Measurements from ENCODE around the gene PPP6R2. TPM values are rescaled to one million over a fixed set of nuclear protein-coding genes. Genes with fewer than 3 reads are reported as not detected.

PPP6R2 gene
- total RNA-seq, 1 donor, result 61.2 TPM

GRCh38 chr22:50438305-50439275 lies 95.5 kb downstream of the PPP6R2 start:
- H3K36me3 ChIP-seq (ENCODE audit: insufficient read depth, low read length), result peaks cover 26% of the 10 kb centered on the region

DNA sequence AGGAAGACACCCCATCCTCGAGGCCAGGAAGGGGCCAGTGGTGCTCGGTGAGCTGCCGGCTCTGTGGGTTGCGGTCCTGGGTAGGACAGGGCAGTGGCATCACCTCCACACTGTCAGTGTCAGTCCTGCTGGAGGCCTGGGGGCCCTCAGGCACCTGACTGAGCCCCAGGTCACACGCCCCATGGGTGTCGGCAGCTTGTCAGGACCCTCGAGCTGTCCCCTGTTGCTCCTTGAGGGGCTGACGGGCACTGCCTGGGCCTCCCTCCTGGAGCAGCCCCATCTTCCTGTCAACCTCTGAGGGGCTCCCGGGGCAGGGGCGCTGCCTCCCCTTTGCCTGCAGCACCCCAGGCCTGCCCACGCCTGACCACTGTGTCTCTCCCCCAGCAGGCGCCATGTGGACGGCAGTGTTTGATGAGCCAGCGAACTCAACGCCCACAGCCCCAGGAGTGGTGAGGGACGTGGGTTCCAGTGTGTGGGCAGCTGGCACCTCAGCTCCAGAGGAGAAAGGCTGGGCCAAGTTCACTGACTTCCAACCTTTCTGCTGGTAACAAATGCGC lies 96.3 kb downstream of the PPP6R2 start:
- Histone ChIP-seq H3K79me2 (ENCODE audit: insufficient read depth, low read length) (no peaks in the 10 kb centered on the region), H3K4me2 (ENCODE audit: insufficient read depth, low read length) (no peak overlapping the region), H3K36me3 (ENCODE audit: insufficient read depth, low read length) (peaks cover 26% of the 10 kb centered on the region), H3K9me3 (ENCODE audit: low read depth, low read length) (no peaks in the 10 kb centered on the region), H4K20me1 (ENCODE audit: insufficient read depth, low read length) (peaks cover 10% of the 10 kb centered on the region), H3K4me1 (ENCODE audit: insufficient read depth, low read length) (peaks cover 2% of the 10 kb centered on the region), H3K4me3 (ENCODE audit: insufficient read depth, low read length) (no peak overlapping the region), H3K27ac (ENCODE audit: low read depth, low read length) (no peak overlapping the region), H3K27me3 (ENCODE audit: insufficient read depth, low read length) (no peaks in the 10 kb centered on the region), H2AFZ (ENCODE audit: low read length) (no peak overlapping the region)
- no peak for DNase-seq (ENCODE audit: insufficient read length, low spot score, missing footprints)
- TF ChIP-seq, protein P1, sequence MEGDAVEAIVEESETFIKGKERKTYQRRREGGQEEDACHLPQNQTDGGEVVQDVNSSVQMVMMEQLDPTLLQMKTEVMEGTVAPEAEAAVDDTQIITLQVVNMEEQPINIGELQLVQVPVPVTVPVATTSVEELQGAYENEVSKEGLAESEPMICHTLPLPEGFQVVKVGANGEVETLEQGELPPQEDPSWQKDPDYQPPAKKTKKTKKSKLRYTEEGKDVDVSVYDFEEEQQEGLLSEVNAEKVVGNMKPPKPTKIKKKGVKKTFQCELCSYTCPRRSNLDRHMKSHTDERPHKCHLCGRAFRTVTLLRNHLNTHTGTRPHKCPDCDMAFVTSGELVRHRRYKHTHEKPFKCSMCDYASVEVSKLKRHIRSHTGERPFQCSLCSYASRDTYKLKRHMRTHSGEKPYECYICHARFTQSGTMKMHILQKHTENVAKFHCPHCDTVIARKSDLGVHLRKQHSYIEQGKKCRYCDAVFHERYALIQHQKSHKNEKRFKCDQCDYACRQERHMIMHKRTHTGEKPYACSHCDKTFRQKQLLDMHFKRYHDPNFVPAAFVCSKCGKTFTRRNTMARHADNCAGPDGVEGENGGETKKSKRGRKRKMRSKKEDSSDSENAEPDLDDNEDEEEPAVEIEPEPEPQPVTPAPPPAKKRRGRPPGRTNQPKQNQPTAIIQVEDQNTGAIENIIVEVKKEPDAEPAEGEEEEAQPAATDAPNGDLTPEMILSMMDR (IDR thresholded peaks at IDR 0.05; ENCODE audit: extremely low read depth, low read depth, low read length), result no peak

More at GRCh38 chr22:50438305-50439275, 95.5 kb downstream of the PPP6R2 start:
- H3K4me1 ChIP-seq (ENCODE audit: insufficient read depth, low read length), result no peaks in the 10 kb centered on the region
- TF ChIP-seq, protein P1 (IDR thresholded peaks at IDR 0.05; ENCODE audit: extremely low read depth, low read depth, low read length), result no peak
- DNase-seq (ENCODE audit: insufficient read length, low spot score, missing footprints), result no peak
- H2AFZ ChIP-seq (ENCODE audit: low read length), result no peak overlapping the region
- no peaks in the 10 kb centered on the region for H3K9me3 ChIP-seq (ENCODE audit: low read depth, low read length)
- H3K4me2 ChIP-seq (ENCODE audit: insufficient read depth, low read length), result no peak overlapping the region
- no peaks in the 10 kb centered on the region for H3K79me2 ChIP-seq (ENCODE audit: insufficient read depth, low read length)
- peaks cover 4% of the 10 kb centered on the region for H4K20me1 ChIP-seq (ENCODE audit: insufficient read depth, low read length)
- no peak overlapping the region for H3K27ac ChIP-seq (ENCODE audit: low read depth, low read length)
- H3K27me3 ChIP-seq (ENCODE audit: insufficient read depth, low read length), result no peaks in the 10 kb centered on the region
- no peak overlapping the region for H3K4me3 ChIP-seq (ENCODE audit: insufficient read depth, low read length)

- no peaks in the 10 kb centered on the region for H3K9me3 ChIP-seq (ENCODE audit: low read depth, low read length)
- no peak overlapping the region for H3K4me3 ChIP-seq (ENCODE audit: insufficient read depth, low read length)
- no peak for DNase-seq (ENCODE audit: insufficient read length, low spot score, missing footprints)
- peaks cover 7% of the 10 kb centered on the region for H3K4me1 ChIP-seq (ENCODE audit: insufficient read depth, low read length)
- H2AFZ ChIP-seq (ENCODE audit: low read length), result no peak overlapping the region
- no peak overlapping the region for H3K27ac ChIP-seq (ENCODE audit: low read depth, low read length)
- TF ChIP-seq, protein P1 (IDR thresholded peaks at IDR 0.05; ENCODE audit: extremely low read depth, low read depth, low read length), result no peak
- peaks cover 10% of the 10 kb centered on the region for H4K20me1 ChIP-seq (ENCODE audit: insufficient read depth, low read length)
- no peaks in the 10 kb centered on the region for H3K79me2 ChIP-seq (ENCODE audit: insufficient read depth, low read length)
- no peak overlapping the region for H3K4me2 ChIP-seq (ENCODE audit: insufficient read depth, low read length)
- no peaks in the 10 kb centered on the region for H3K27me3 ChIP-seq (ENCODE audit: insufficient read depth, low read length)
- H3K36me3 ChIP-seq (ENCODE audit: insufficient read depth, low read length), result peaks cover 25% of the 10 kb centered on the region
These were observed 96.8 kb downstream of the PPP6R2 start for GRCh38 chr22:50439871-50440331.
